MM.1S (cell line): ENCODE data around the gene NTPCR.

Experiments
- EZH2 ChIP-seq: fragments of 300-600 bp; sonication (generic); optimal IDR thresholded peaks from 2 replicates; pipeline ENCODE3; 2017; ENCODE audit warnings: low read depth, mild to moderate bottlenecking, antibody characterized with exemption, low read length, mixed read lengths
- EZH2phosphoT487 ChIP-seq: fragments of 300-600 bp; sonication (generic); IDR thresholded peaks from 2 replicates; pipeline ENCODE4 v1.6.1; 2018; ENCODE audit warnings: antibody characterized with exemption, low read length
- TF ChIP-seq, protein P1 (sequence below): fragments of 300-600 bp; sonication (generic); IDR thresholded peaks from 2 replicates; pipeline ENCODE4 v1.5.1; 2016; ENCODE audit warnings: antibody characterized with exemption, low read length, mixed read lengths

GRCh38 chr1:232970508-232970907 is 20.1 kb downstream of the NTPCR start:
- TF ChIP-seq, protein P1, sequence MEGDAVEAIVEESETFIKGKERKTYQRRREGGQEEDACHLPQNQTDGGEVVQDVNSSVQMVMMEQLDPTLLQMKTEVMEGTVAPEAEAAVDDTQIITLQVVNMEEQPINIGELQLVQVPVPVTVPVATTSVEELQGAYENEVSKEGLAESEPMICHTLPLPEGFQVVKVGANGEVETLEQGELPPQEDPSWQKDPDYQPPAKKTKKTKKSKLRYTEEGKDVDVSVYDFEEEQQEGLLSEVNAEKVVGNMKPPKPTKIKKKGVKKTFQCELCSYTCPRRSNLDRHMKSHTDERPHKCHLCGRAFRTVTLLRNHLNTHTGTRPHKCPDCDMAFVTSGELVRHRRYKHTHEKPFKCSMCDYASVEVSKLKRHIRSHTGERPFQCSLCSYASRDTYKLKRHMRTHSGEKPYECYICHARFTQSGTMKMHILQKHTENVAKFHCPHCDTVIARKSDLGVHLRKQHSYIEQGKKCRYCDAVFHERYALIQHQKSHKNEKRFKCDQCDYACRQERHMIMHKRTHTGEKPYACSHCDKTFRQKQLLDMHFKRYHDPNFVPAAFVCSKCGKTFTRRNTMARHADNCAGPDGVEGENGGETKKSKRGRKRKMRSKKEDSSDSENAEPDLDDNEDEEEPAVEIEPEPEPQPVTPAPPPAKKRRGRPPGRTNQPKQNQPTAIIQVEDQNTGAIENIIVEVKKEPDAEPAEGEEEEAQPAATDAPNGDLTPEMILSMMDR, result no peak
- TF ChIP-seq EZH2, result no peak
- TF ChIP-seq EZH2phosphoT487, result no peak
